GM21576 (cell line): ENCODE data around the gene C19orf73.
"Not testable (repeated sequence)": the region's sequence is repeated elsewhere in the genome, so short reads cannot be mapped to it uniquely, and the experiment has no call there.

Experiments used
- ATAC-seq: cut with Tn5 transposase; IDR thresholded peaks from one replicate; pipeline ENCODE4 v1.9.1; 2021; ENCODE audit warnings: mild to moderate bottlenecking, moderate library complexity; ENCODE audit not compliant: unreplicated experiment

Gene C19orf73

DNA sequence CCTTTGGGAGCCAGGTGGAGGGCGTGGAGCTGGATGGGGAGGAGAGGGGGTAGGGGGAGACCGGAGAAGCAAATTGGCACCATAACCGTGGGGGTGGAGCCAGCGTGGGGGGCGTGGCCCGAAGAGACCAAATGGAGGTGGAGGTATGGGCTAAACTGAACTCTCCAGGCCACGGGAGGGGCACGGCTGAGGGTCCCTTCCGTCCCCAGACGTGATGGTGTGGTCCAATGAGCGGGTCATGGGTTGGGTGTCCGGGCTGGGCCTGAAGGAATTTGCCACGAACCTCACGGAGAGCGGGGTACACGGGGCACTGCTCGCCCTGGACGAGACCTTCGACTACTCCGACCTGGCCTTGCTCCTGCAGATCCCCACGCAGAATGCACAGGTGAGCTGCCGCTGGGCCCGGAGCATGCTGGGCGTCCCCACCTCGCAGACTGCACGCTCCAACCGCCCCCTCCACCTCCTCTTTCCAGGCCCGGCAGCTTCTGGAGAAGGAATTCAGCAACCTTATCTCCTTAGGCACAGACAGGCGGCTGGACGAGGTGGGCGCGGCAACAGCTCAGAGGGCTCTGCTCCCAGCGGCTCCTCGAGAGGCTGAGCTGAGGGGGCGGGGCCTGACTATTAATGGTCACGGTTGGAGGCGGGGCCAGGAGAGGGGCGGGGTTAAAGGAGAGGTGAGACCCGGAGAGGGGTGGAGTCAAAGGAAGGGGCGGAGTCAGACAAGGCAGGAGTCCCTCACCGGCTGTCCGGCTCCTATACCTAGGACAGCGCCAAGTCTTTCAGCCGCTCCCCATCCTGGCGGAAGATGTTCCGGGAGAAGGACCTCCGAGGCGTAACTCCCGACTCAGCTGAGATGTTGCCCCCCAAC lies 30.1 kb upstream of the C19orf73 start:
- ATAC-seq, result no peak

DNA sequence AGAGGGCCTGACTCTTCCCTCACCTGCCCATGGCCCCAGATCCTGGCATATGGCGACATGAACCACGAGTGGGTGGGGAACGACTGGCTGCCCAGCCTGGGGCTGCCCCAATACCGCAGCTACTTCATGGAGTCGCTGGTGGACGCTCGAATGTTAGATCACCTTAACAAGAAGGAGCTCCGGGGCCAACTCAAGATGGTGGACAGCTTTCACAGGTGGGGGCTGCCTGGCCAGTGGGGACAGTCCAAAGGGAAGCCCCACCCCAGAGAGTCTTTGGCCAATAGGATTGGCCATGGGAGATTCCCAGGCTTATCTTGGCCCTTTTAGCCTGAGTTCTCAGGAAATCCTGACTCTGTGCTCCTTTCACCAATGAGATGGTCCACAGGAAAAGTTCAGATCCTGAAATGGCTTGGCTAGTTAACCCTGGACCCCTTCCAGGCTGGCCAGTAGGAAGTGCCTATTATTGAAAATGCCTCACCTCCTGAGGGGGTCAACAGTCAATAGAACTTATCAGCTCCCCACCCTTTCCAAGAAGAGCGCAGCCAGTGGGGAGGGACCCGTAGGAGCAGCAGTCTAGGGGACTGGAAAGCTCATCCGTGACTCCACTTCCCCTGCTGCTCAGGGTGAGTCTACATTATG lies 29.2 kb upstream of the C19orf73 start:
- no peak for ATAC-seq

DNA sequence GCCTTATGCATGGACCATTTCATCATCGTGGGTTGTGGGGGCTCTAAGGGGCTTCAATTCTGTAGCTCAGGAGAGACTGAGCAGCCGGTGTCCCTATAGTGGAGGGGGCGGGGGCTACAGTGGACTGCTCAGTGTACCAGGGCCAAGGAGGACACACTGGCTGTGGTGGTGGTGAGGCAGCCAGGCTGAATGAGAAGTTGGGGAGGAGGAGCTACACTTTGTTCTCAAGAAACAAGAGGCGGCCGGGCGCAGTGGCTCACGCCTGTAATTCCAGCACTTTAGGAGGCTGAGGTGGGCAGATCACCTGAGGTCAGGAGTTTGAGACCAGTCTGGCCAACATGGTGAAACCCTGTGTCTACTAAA lies 27.4 kb upstream of the C19orf73 start:
- ATAC-seq, result not testable (repeated sequence)

DNA sequence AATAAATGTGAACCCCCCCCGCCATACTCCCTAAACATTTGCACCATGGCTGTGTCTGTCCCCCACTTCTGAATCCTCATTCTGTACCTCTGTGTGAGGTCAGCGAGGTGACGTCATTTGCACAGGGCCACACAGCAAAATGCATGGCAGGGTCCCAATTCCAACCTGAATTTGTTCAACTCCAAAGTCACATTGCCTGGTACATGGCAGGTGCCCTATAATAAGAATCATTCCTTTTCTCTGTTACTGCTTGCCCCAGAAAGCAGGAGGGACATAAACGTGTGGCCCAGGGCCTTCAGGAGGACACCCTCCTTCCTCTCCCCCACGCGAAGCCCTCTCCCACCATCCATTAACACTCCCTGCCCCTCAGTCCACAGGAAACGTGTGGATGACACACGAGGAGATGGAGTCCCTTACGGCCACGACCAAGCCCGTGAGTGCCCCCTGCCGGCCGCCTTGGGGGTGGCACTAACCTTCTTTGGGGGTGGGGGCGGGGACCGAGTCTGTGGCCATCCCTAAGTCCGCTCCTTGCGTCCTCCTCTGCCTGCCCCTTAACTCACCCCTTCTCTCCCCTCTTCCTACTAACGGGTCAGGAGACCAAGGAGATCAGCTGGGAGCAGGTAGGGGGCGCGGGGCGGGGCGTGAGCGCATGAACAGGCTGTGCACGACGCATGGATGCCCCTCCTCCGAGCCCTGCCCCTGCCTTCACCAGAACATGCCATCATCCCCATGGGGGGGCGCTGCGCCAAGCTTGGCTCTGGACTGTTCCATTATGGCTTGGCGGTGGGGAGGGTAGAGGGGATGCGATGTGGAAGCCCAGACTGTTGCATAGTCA lies 26.8 kb upstream of the C19orf73 start:
- ATAC-seq, result no peak

DNA sequence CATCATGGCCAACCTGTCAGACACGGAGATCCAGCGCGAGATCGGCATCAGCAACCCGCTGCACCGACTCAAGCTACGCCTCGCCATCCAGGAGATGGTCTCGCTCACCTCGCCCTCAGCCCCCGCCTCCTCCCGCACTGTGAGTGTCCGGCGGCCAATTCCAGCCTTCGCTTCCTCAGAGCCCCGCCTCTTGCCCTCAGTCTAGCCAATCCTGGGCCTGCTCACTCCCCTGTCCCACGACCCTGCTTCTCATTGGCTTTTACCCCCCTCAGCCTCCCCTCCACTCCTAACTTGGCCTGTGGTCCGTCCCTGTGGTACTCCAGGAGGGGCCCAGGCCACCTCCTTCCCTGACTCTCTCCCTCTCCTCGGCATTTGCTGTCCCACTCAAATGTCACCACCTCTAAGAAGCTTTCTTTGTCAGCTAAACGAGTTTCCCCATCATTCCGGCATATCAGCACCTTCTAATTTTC lies 24.0 kb upstream of the C19orf73 start:
- ATAC-seq, result no peak

DNA sequence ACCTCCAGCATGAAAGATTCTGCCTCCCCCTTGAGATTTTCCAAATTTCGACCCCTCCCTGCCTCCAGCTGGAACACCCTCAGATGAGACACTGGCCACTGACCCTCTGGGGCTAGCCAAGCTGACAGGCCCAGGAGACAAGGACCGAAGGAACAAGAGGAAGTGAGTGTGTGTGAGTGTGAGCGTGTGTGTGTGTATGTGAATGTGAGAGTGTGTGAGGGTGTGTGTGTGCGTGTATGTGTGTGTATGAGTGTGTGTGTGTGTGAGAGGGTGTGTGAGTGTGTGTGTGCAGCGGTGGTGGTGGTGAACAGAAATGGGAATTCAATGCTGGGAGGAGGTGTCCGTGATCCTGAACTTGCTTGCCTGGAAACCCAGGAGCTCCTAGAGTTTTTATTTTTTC lies 22.4 kb upstream of the C19orf73 start:
- ATAC-seq, result no peak

DNA sequence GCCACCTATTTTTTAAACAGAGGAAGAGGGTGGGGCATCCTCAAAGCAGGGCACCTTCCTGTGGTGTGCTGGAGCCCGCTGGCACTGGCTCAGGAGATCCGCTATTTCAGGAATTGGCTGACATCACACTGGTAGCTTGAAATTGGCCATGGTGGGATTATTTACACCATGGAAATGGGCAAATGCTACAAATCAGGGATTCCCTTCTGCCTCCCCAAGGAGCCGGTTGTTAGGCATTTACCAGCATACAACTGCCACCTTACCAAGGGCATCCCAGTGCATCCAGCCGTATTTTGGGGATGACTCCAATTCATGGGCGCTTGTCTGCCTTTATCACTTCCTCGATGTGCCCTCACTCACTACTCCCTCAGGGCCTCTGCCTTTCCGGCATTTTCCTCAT lies 22.0 kb upstream of the C19orf73 start:
- no peak for ATAC-seq

DNA sequence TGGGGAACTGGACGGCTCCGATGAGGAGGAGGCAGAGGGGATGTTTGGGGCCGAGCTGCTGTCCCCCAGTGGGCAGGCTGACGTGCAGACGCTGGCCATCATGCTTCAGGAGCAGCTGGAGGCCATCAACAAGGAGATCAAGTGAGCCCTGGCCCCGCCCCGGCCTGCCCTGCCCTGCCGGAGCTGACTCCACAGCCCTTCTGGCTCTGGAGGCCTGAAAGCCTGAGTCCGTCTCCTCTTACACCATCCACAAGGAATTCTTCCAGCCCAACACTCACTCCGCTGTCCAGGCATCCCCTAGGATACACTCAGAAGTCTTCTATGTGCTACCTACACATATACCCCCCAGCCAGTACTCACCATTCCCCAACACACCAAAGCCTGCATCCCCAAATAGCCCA lies 17.8 kb upstream of the C19orf73 start:
- ATAC-seq, result no peak

DNA sequence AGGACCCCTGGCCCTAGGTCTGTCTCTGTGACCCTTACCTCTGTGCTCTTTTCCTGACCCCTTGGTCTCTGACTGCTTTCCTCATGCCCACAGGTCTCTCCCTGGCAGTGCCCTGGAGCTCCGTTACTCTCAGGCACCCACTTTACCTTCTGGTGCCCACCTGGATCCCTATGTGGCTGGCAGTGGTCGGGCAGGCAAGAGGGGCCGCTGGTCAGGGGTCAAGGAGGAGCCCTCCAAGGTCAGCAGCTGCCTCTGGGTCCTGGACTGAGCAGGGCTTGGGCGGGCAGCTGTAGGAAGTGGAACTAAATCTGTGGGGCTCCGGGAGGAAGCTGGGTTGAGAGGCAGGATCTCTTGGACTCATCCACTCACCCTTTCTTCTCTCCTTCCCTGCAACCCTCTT lies 16.7 kb upstream of the C19orf73 start:
- ATAC-seq, result no peak

DNA sequence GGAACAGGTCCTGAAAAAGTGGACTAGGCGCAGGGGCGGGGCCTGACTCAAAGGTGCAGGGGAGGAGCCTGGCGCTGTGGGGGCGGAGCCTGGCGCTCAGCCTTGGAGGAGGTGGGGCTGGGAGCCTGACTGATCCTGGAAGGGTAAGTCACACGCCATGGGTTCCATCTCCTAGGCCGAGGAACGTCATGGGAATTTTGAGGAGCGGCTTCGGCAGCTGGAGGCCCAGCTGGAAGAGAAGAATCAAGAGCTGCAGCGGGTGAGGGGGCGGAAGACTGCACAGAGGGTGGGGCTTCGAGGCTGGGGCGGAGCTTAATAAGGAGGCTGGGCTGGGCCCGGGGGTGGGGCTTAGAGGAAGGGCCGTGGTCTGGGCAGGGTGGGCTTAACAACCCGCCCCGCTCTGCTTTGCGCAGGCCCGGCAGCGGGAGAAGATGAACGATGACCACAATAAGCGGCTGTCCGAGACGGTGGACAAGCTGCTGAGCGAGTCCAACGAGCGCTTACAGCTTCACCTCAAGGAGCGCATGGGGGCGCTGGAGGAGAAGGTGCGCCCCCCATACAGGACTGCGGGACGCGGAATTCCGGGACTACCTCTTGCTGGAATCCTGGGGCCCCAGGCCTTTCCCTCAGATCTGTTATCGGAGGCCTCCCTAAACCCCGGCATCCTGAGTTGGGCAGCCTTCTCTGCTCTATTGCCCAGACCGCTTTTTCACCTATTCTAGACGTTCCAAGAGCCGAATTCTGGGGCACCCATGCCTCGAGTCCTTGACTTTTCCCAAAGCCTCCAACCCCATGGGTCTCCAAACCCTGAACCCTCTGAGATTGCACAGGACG lies 14.9 kb upstream of the C19orf73 start:
- ATAC-seq, result no peak

DNA sequence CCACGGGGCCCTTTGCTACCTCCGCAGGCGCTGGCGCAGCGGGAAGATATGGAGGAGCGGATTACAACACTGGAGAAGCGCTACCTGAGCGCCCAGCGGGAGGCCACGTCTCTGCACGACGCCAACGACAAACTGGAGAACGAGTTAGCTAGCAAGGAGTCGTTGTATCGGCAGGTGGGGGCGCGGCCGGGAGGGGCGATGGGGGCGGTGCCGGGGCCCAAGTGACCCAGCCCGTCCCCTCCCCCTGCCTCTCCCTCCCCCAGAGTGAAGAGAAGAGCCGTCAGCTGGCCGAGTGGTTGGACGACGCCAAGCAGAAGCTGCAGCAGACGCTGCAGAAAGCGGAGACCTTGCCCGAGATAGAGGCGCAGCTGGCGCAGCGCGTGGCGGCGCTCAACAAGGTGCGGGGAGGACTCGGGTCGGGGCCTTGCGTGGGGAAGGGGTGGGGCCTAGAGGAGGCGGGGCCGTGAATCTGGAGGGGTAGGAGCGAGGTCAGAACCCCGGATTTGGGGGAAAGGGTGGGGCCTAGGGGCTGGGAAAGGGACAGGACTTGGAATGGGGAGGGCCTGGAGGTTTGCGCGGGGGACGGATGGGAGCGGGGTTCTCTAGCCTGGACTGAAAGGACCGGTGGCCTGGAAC lies 14.1 kb upstream of the C19orf73 start:
- ATAC-seq, result no peak

DNA sequence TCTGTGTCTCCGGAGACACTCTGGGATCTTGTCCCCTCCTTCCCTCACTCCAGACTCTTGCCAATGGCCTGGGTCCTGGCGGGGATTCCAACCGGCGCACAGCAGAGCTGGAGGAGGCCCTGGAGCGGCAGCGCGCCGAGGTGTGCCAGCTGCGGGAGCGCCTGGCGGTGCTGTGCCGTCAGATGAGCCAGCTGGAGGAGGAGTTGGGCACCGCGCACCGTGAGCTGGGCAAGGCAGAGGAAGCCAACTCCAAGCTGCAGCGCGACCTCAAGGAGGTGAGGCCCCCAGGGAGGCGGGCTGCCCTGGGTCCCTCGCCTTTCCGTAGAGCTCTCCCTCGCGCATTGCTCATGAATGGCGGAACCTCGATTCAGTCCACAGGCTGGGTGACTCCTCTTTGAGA lies 11.4 kb upstream of the C19orf73 start:
- no peak for ATAC-seq

DNA sequence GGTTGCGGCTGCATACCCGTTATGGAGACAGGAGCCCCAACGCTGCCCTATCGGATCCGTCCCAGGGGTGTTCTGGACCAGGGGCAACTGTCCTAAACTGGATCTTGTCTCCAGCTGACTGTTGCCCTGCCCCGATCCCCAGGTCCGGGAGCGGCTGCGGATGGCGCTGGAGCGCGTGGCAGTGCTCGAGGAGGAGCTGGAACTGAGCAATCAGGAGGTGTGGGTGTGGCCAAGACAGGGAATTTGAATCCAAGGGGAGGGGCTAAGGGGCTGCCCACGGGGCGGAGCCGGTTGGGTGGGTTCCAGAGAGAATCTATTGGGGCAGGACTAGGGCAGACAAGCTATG lies 10.3 kb upstream of the C19orf73 start:
- no peak for ATAC-seq

DNA sequence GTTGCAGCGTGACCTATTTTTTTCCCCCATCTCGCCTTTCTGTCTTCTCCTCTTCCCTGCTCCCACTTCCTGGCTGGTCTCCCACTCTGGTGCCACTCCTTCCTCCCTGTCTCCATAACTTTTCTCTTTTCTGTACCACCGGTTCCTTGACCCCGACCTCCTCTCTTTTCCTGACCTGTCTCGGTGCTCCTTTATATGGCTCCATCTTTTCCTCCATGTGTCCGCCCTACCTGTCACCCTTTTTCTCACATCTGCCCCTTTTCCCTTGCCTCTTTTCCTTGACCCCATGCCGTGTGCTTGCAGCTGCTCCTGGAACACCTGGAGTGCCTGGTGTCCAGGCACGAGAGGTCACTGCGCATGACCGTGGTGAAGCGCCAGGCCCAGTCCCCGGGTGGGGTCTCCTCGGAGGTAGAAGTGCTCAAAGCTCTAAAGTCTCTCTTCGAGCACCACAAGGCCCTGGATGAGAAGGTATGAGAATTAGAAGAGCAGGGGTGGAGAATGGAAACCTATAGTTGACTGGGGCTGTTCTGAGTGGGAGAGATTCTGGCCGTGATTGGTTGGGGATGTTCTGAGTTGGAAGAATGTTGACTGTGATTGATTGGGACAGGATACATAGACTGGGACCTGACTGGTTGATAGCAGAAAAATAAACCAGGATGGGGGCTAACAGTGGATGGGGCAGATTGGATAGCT lies 9.7 kb upstream of the C19orf73 start:
- no peak for ATAC-seq

DNA sequence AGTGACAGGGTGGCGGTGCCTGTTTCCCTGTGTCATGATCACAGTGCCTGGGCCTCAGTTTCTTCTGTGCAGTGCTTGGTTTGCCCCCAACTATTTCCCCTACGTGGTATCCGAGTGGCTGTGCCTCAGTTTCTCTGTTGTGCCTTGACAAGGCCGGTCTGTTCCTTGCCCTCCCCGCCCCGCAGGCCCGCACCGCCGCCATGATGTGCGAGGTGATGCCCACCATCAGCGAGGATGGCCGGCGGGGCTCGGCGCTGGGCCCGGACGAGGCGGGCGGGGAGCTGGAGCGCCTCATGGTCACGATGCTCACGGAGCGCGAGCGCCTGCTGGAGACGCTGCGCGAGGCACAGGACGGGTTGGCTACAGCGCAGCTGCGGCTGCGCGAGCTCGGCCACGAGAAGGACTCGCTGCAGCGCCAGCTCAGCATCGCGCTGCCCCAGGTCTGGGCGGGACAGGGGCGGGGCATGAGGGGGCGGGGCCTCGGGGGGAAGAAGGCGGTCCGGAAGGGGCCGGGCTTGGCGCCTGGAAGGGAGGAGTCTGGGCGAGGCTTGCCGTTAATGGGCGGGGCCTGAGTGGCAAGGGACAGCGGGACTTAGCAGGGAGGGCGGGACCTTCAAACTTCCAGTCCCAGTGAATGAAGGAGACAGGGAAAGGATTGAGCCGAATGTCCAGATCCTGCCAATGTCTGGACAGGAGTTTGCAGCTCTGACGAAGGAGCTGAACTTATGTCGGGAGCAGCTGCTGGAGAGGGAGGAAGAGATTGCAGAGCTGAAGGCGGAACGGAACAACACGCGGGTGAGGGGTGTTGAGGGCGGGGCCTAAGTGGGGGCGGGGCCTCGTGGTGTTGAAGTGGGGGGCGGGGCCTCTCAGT lies 9.0 kb upstream of the C19orf73 start:
- peak; percentile 78 for ATAC-seq

DNA sequence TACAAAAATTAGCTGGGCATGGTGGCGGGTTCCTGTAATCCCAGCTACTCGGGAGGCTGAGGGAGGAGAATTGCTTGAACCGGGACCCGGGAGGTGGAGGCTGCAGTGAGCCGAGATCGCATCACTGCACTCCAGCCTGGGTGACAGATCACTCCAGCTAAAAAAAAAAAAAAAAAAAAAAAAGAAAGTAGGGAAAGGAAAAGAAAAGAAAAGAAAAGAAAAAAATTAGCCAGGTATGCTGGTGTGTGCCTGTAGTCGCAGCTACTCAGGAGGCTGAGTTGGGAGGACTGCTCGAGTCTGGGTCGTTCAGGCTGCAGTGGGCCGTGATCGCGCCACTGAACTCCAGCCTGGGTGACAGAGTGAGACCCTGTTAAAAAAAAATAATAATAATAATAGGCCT lies 8.3 kb upstream of the C19orf73 start:
- ATAC-seq, result not testable (repeated sequence)

DNA sequence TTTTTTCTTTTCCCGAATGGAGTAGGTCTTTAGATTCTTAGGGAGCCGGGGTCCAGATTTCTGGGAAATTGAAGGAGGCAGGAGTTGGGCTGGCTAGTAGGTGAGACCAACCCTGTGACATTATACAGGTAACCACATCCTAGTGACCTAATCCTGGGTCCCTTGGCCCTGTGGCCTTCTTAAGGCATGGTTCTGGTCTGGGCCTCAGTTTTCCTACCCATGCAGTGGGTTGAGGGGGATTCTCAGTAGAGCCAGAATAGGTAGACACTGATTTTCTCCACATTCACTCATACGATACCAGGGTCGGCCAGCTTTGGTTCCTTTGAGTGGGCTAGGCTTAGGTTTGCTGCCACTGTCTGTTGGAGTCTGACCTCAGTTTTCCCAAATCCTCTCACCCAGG lies 7.6 kb upstream of the C19orf73 start:
- no peak for ATAC-seq

DNA sequence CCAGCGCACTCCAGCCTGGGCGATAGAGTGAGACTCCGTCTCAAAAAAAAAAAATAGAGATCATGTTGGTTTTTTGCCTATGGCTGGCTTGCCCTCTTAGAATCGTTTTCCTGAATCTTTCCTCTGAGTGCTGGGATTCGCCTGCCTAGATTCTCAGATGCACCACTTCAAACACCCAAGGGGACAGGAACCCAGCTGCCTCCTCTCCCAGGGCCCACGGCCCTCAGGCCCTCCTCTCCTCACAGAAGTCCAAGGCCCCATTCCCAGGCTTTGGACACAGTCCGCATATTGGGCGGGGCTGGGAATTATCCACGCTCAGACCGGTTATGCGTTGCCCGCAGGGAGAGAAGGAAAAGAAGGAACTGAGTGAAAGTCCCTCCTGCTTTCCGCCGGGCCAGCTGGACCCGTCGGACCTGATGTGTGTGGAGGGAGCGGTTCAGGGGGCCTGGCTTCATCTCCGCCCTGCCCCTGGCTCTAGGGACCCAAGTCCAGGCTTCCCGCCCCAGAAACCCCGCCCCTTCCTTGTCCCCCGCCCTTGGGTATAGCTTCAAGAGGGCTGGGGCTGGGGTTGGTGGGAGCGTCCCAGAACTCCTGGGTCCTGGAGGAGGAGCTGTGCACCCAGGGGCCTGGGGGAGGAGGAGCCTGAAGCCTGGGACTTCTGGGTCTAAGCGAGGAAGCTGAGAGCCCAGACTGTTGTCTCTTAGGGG lies 6.2 kb upstream of the C19orf73 start:
- ATAC-seq, result no peak
